PC-3 (cell line): ENCODE measurements around the gene IBA57. TPM values are rescaled to one million over a fixed set of nuclear protein-coding genes. Genes with fewer than 3 reads are reported as not detected.

ENCODE experiments used
- ATAC-seq: fragments of 200-7000 bp; cut with Tn5 transposase; 2 replicates; pipeline ENCODE4 v1.9.1; 2020; ENCODE audit warnings: mild to moderate bottlenecking, moderate library complexity
- BruUV-seq: library from RNA; stranded (reverse); fragments of 400-500 nt; replicated peaks from 2 replicates; lab custom pipeline; 2021; lab: Mats Ljungman, UMichigan
- CTCF ChIA-PET: fragments of 300-600 bp; sonication (Branson Sonifier 250); formaldehyde crosslinking; loops from one replicate; lab custom pipeline; 2022; ENCODE audit warnings: antibody characterized with exemption; lab: Charles Lee
- POLR2A ChIA-PET: fragments of 300-600 bp; sonication (Branson Sonifier 250); formaldehyde crosslinking; loops from one replicate; lab custom pipeline; 2022; ENCODE audit warnings: antibody characterized with exemption; ENCODE audit not compliant: unreplicated experiment; lab: Charles Lee
- DNase-seq: peaks from one replicate; pipeline ENCODE4 v3.0.0-alpha.2; 2015
- H2AFZ ChIP-seq: fragments of 300-600 bp; sonication (generic); 2 replicates; pipeline ENCODE4 v1.6.0; 2016; ENCODE audit warnings: antibody characterized with exemption, low read length
- H3F3A ChIP-seq: fragments of 300-600 bp; sonication (generic); one replicate; pipeline ENCODE4 v1.6.0; 2017; ENCODE audit warnings: antibody characterized with exemption, low read length, control low read depth, mild to moderate bottlenecking; ENCODE audit not compliant: unreplicated experiment
- H3K27ac ChIP-seq: fragments of 300-600 bp; sonication (generic); 2 replicates; pipeline ENCODE4 v1.5.1; 2016; ENCODE audit warnings: mild to moderate bottlenecking, low read length
- H3K27me3 ChIP-seq: fragments of 300-600 bp; sonication (generic); 2 replicates; pipeline ENCODE4 v1.6.1; 2016; ENCODE audit warnings: low read length, mixed read lengths
- H3K36me3 ChIP-seq: fragments of 300-600 bp; sonication (generic); 2 replicates; pipeline ENCODE4 v1.6.1; 2016; ENCODE audit warnings: low read depth, mixed run types, low read length, mixed read lengths
- H3K4me1 ChIP-seq: fragments of 300-600 bp; sonication (generic); 2 replicates; pipeline ENCODE4 v1.5.1; 2016; ENCODE audit warnings: low read length; ENCODE audit not compliant: insufficient read depth
- H3K4me2 ChIP-seq: fragments of 300-600 bp; sonication (generic); 2 replicates; pipeline ENCODE4 v1.6.0; 2016; ENCODE audit warnings: low read length
- H3K4me3 ChIP-seq: fragments of 300-600 bp; sonication (generic); 2 replicates; pipeline ENCODE4 v1.5.1; 2016; ENCODE audit warnings: mild to moderate bottlenecking, low read length, mixed read lengths
- H3K79me2 ChIP-seq: fragments of 300-600 bp; sonication (generic); 2 replicates; pipeline ENCODE4 v1.6.1; 2017; ENCODE audit warnings: low read length, mixed read lengths
- H3K9ac ChIP-seq: fragments of 300-600 bp; sonication (generic); 2 replicates; pipeline ENCODE4 v1.6.0; 2016; ENCODE audit warnings: mild to moderate bottlenecking, low read length
- H3K9me2 ChIP-seq: fragments of 300-600 bp; sonication (generic); replicated peaks from 2 replicates; pipeline ENCODE4 v1.6.1; 2016; ENCODE audit warnings: mixed run types, low read length, mixed read lengths
- H3K9me3 ChIP-seq: fragments of 300-600 bp; sonication (generic); 2 replicates; pipeline ENCODE4 v1.6.1; 2016; ENCODE audit warnings: low read length, mixed read lengths
- H4K20me1 ChIP-seq: fragments of 300-600 bp; sonication (generic); 2 replicates; pipeline ENCODE4 v1.6.1; 2016; ENCODE audit warnings: low read length, mixed read lengths
- CTCF ChIP-seq: fragments of 300-600 bp; sonication (generic); conservative IDR thresholded peaks from 2 replicates; pipeline ENCODE4 v1.5.1; 2017; ENCODE audit warnings: antibody characterized with exemption, low read depth, mild to moderate bottlenecking, low read length
- EZH2 ChIP-seq: fragments of 300-600 bp; sonication (generic); IDR thresholded peaks from one replicate; pipeline ENCODE4 v1.6.1; 2017; ENCODE audit warnings: antibody characterized with exemption, mild to moderate bottlenecking, low read length; ENCODE audit not compliant: unreplicated experiment
- EZH2phosphoT487 ChIP-seq: fragments of 300-600 bp; sonication (generic); IDR thresholded peaks from 2 replicates; pipeline ENCODE4 v1.6.1; 2018; ENCODE audit warnings: mild to moderate bottlenecking, antibody characterized with exemption, low read length, borderline replicate concordance
- intact Hi-C: fragments of 100-400 bp; cut with micrococcal nuclease; formaldehyde crosslinking; loops from 2 replicates; pipeline ENCODE4 v1.9.0; 2023
- total RNA-seq: library from RNA; depleted of rRNA; stranded (reverse); fragments of >200 nt; gene quantifications from 2 replicates; pipeline ENCODE4 v1.2.3, GENCODE V29; 2014

The IBA57 gene
- total RNA-seq, 1 experiment from 2014 or later = 18.3 TPM

- POLR2A ChIA-PET = no interaction called here
Observed at GRCh38 chr1:228225740-228226139, 60.1 kb downstream of the IBA57 start.

DNA sequence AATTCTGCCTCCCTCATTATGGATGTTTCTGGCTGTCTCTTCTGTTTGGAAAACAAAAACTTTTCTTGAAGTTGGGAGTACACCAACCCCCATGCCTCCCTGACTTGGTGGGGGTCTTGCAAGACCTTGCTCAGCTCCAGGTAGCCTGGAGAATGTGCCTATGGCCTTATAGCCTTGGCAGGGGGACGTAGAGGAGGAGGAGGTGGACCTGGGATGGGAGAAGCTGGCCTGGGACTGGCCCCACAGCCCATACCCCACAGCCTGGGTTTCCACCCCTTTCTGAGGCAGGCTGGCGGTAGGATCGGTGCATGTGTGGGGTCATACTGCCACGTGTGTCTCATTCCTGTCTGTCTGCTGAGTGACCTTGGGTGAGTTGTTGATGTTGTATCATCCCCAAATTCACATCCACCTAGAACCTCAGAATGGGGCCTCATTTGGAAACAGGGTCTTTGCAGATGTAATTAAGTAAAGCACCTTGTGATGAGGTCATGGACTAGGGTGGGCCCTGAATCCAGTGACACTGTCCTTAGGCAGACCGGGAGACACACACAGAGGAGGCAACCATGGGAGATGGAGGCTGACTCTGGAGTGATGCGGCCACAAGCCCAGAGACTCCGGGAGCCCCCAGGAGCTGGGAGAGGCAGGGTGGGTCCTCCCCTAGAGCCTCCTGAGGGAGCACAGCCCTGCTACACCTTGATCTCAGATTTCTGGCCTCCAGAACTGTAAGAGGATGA, 60.7 kb downstream of the IBA57 start:
- DNase-seq = no peak
- no peaks in the 10 kb centered on the region for H3K9me2 ChIP-seq
- no peak for TF ChIP-seq EZH2phosphoT487
- TF ChIP-seq EZH2 = no peak
- TF ChIP-seq CTCF = no peak
- ATAC-seq = no peak
- no peak overlapping the region for H2AFZ ChIP-seq
- H3K79me2 ChIP-seq = no peaks in the 10 kb centered on the region
- no peak overlapping the region for H3K27ac ChIP-seq
- no peaks in the 10 kb centered on the region for H4K20me1 ChIP-seq
- H3F3A ChIP-seq = no peaks in the 10 kb centered on the region
- no peaks in the 10 kb centered on the region for H3K27me3 ChIP-seq
- peaks cover 14% of the 10 kb centered on the region for H3K36me3 ChIP-seq
- H3K9ac ChIP-seq = no peak overlapping the region
- H3K4me3 ChIP-seq = no peak overlapping the region
- no peak overlapping the region for H3K4me2 ChIP-seq
- BruUV-seq = no TSS peak
- H3K4me1 ChIP-seq = peaks cover 16% of the 10 kb centered on the region
- ChIA-PET CTCF (no interaction called here), POLR2A (no interaction called here)
- intact Hi-C loops = no loop called here
- no peaks in the 10 kb centered on the region for H3K9me3 ChIP-seq

More at GRCh38 chr1:228225740-228226139, 60.1 kb downstream of the IBA57 start:
- H3K4me1 ChIP-seq = peaks cover 16% of the 10 kb centered on the region
- H3K27me3 ChIP-seq = no peaks in the 10 kb centered on the region
- BruUV-seq = no TSS peak
- H3K36me3 ChIP-seq = peaks cover 14% of the 10 kb centered on the region
- TF ChIP-seq EZH2phosphoT487 (no peak), CTCF (no peak), EZH2 (no peak)
- no peak overlapping the region for H3K9ac ChIP-seq
- no peak overlapping the region for H3K27ac ChIP-seq
- DNase-seq = no peak
- H3K79me2 ChIP-seq = no peaks in the 10 kb centered on the region
- H3K9me3 ChIP-seq = no peaks in the 10 kb centered on the region
- H2AFZ ChIP-seq = no peak overlapping the region
- no peaks in the 10 kb centered on the region for H3K9me2 ChIP-seq
- intact Hi-C loops = no loop called here
- no peak overlapping the region for H3K4me3 ChIP-seq
- no peak overlapping the region for H3K4me2 ChIP-seq
- CTCF ChIA-PET = no interaction called here
- no peaks in the 10 kb centered on the region for H4K20me1 ChIP-seq
- H3F3A ChIP-seq = no peaks in the 10 kb centered on the region
- no peak for ATAC-seq
